H1 (cell line): ENCODE results near the gene TMC3. TPM values are rescaled to one million over a fixed set of nuclear protein-coding genes. Genes with fewer than 3 reads are reported as not detected.

ENCODE experiments used
- CTCF ChIA-PET: fragments of 300-600 bp; sonication (Branson Sonifier 250); formaldehyde crosslinking; loops from one replicate; lab custom pipeline; 2021; ENCODE audit not compliant: partially characterized antibody; lab: Charles Lee
- POLR2A ChIA-PET: fragments of 300-600 bp; sonication (Branson Sonifier 250); formaldehyde crosslinking; loops from one replicate; lab custom pipeline; 2021; ENCODE audit warnings: inconsistent platforms; ENCODE audit not compliant: partially characterized antibody; lab: Charles Lee
- DNase-seq, 2 experiments: peaks; one replicate each; pipeline versions ENCODE4 v3.0.0 to v3.0.0-alpha.2; 2010 to 2022; ENCODE audit warnings: low spot score in 2 of 2, low read depth in 1 of 2, mixed read lengths in 1 of 2
- FAIRE-seq: peaks from 2 replicates; lab custom pipeline; 2011; peaks lifted over from hg19 to GRCh38; lab: Jason Lieb, UNC
- H2AFZ ChIP-seq: 2 replicates; pipeline ENCODE4 v1.8.1; 2012; ENCODE audit warnings: low read length, inconsistent platforms
- H2AK5ac ChIP-seq: 2 replicates; pipeline ENCODE4 v1.6.1; 2013; ENCODE audit warnings: low read depth, low read length
- H2BK120ac ChIP-seq: replicated peaks from 2 replicates; pipeline ENCODE3; 2013; ENCODE audit warnings: low read depth, low read length, inconsistent platforms
- H2BK12ac ChIP-seq: 2 replicates; pipeline ENCODE4 v1.6.1; 2013; ENCODE audit warnings: low read depth, low read length
- H2BK15ac ChIP-seq: 2 replicates; pipeline ENCODE4 v1.6.1; 2013; ENCODE audit warnings: low read length
- H2BK20ac ChIP-seq: 2 replicates; pipeline ENCODE4 v1.6.1; 2013; ENCODE audit warnings: low read length
- H2BK5ac ChIP-seq: 2 replicates; pipeline ENCODE4 v1.6.1; 2013; ENCODE audit warnings: low read depth, low read length
- H3K14ac ChIP-seq: 2 replicates; pipeline ENCODE4 v1.6.1; 2013; ENCODE audit warnings: inconsistent platforms; ENCODE audit not compliant: insufficient read length
- H3K18ac ChIP-seq: 2 replicates; pipeline ENCODE4 v1.6.1; 2013; ENCODE audit warnings: low read length; ENCODE audit errors: extremely low read depth
- H3K23ac ChIP-seq: 2 replicates; pipeline ENCODE4 v1.6.1; 2013; ENCODE audit warnings: inconsistent platforms; ENCODE audit not compliant: insufficient read length
- H3K23me2 ChIP-seq: 2 replicates; pipeline ENCODE4 v1.6.1; 2013; ENCODE audit warnings: low read depth, low read length
- H3K27ac ChIP-seq: 2 replicates; pipeline ENCODE4 v1.6.1; 2011; ENCODE audit warnings: low read depth, low read length, inconsistent platforms
- H3K27me3 ChIP-seq, 4 experiments: replicated peaks in 1 of 4; 1 replicate in 1 of 4; 2 replicates in 3 of 4; pipeline versions ENCODE4 v1.6.1 to v1.8.1; 2011 to 2013; ENCODE audit warnings: low read length in 3 of 4, mild to moderate bottlenecking in 3 of 4, inconsistent platforms in 2 of 4, mixed read lengths in 2 of 4, moderate library complexity in 1 of 4; ENCODE audit not compliant: control insufficient read depth in 3 of 4, insufficient read depth in 3 of 4; ENCODE audit errors: extremely low read depth in 1 of 4
- H3K36me3 ChIP-seq, 4 experiments: 2 replicates each; pipeline versions ENCODE4 v1.6.1 to v1.8.1; 2011 to 2013; ENCODE audit warnings: mild to moderate bottlenecking in 4 of 4, low read length in 3 of 4, moderate library complexity in 2 of 4, control low read depth in 1 of 4, inconsistent platforms in 1 of 4; ENCODE audit not compliant: insufficient read depth in 4 of 4, control insufficient read depth in 2 of 4
- H3K4ac ChIP-seq: replicated peaks from 2 replicates; pipeline ENCODE3; 2013; ENCODE audit warnings: low read length, low read depth, mixed read lengths, inconsistent platforms; ENCODE audit not compliant: insufficient read length
- H3K4me1 ChIP-seq, 4 experiments: replicated peaks in 1 of 4; 1 replicate in 1 of 4; 2 replicates in 3 of 4; pipeline versions ENCODE4 v1.6.1 to v1.8.1; 2011 to 2013; ENCODE audit warnings: low read length in 3 of 4, inconsistent platforms in 2 of 4, mixed read lengths in 1 of 4; ENCODE audit not compliant: insufficient read depth in 4 of 4, control insufficient read depth in 3 of 4
- H3K4me2 ChIP-seq, 2 experiments: 2 replicates each; pipeline versions ENCODE4 v1.6.1 to v1.8.1; 2011 to 2013; ENCODE audit warnings: low read depth in 2 of 2, low read length in 2 of 2, control low read depth in 1 of 2, inconsistent platforms in 1 of 2, mild to moderate bottlenecking in 1 of 2; ENCODE audit not compliant: insufficient read depth in 1 of 2
- H3K4me3 ChIP-seq, 4 experiments: fragments of 200-600, 300-600 bp in 1 of 4; sonication (generic), shearing (Covaris generic), sonication (Bioruptor Twin) in 1 of 4; 2 replicates each; pipeline versions ENCODE4 v1.5.1 to v1.8.1; 2011 to 2016; ENCODE audit warnings: low read length in 4 of 4, low read depth in 3 of 4, control low read depth in 2 of 4, inconsistent platforms in 2 of 4, mild to moderate bottlenecking in 2 of 4, mixed read lengths in 1 of 4, moderate library complexity in 1 of 4; ENCODE audit not compliant: insufficient read depth in 2 of 4; ENCODE audit errors: extremely low read depth in 1 of 4
- H3K56ac ChIP-seq: replicated peaks from 2 replicates; pipeline ENCODE3; 2013; ENCODE audit warnings: low read depth, mild to moderate bottlenecking, mixed read lengths, low read length, inconsistent platforms; ENCODE audit not compliant: insufficient read length
- H3K79me1 ChIP-seq: 2 replicates; pipeline ENCODE4 v1.6.1; 2013; ENCODE audit warnings: low read depth, low read length, control low read depth
- H3K79me2 ChIP-seq, 2 experiments: 2 replicates each; pipeline versions ENCODE4 v1.6.1 to v1.8.1; 2012 to 2013; ENCODE audit warnings: low read length in 2 of 2, mild to moderate bottlenecking in 2 of 2, inconsistent platforms in 1 of 2; ENCODE audit not compliant: insufficient read depth in 2 of 2, control insufficient read depth in 1 of 2
- H3K9ac ChIP-seq, 4 experiments: replicated peaks in 1 of 4; 1 replicate in 1 of 4; 2 replicates in 3 of 4; pipeline versions ENCODE4 v1.6.1 to v1.8.1; 2011 to 2013; ENCODE audit warnings: low read depth in 3 of 4, low read length in 3 of 4, control low read depth in 2 of 4, mild to moderate bottlenecking in 2 of 4, moderate library complexity in 2 of 4, inconsistent platforms in 1 of 4; ENCODE audit errors: extremely low read depth in 1 of 4
- H3K9me3 ChIP-seq, 2 experiments: 2 replicates each; pipeline versions ENCODE4 v1.6.1 to v1.8.1; 2012 to 2013; ENCODE audit warnings: mild to moderate bottlenecking in 2 of 2, moderate library complexity in 2 of 2, control low read depth in 1 of 2, inconsistent platforms in 1 of 2, low read depth in 1 of 2, low read length in 1 of 2, mixed read lengths in 1 of 2; ENCODE audit not compliant: insufficient read depth in 2 of 2
- H4K20me1 ChIP-seq, 2 experiments: replicated peaks in 1 of 2; 2 replicates each; pipeline versions ENCODE3 to v1.8.1; 2011 to 2013; ENCODE audit warnings: inconsistent platforms in 2 of 2, low read length in 2 of 2, mild to moderate bottlenecking in 1 of 2; ENCODE audit not compliant: insufficient read depth in 2 of 2, control insufficient read depth in 1 of 2
- H4K5ac ChIP-seq: 2 replicates; pipeline ENCODE4 v1.6.1; 2013; ENCODE audit warnings: low read length, low read depth, mixed read lengths, inconsistent platforms; ENCODE audit not compliant: insufficient read length
- H4K8ac ChIP-seq: 2 replicates; pipeline ENCODE4 v1.8.0; 2013; ENCODE audit warnings: mild to moderate bottlenecking, moderate library complexity, low read length, inconsistent platforms; ENCODE audit not compliant: insufficient read depth; ENCODE audit errors: extremely low read depth
- H4K91ac ChIP-seq: replicated peaks from 2 replicates; pipeline ENCODE3; 2013; ENCODE audit warnings: low read length, mixed read lengths, inconsistent platforms; ENCODE audit not compliant: insufficient read length
- BACH1 ChIP-seq: IDR thresholded peaks from 2 replicates; pipeline ENCODE4 v1.6.1; 2012; ENCODE audit warnings: low read length, improper control_type of control experiment
- CHD2 ChIP-seq: IDR thresholded peaks from 2 replicates; pipeline ENCODE4 v1.6.1; 2012; ENCODE audit warnings: low read length, improper control_type of control experiment
- CTBP2 ChIP-seq: IDR thresholded peaks from 2 replicates; pipeline ENCODE4 v1.7.0; 2011; ENCODE audit warnings: borderline replicate concordance, mild to moderate bottlenecking, moderate library complexity, mixed read lengths, low read length; ENCODE audit not compliant: insufficient read depth, insufficient read length
- MAFK ChIP-seq: IDR thresholded peaks from 2 replicates; pipeline ENCODE4 v1.6.1; 2012; ENCODE audit warnings: low read depth, mild to moderate bottlenecking, improper control_type of control experiment, low read length
- TEAD4 ChIP-seq: IDR thresholded peaks from 2 replicates; pipeline ENCODE4 v1.6.1; 2012; ENCODE audit warnings: low read depth, low read length, inconsistent platforms, mixed read lengths
- WGBS, 2 experiments: shearing (Covaris generic) in 1 of 2; methylation state at CpG; one replicate each; pipeline versions ENCODE4 v1.1.6 to v1.1.7; 2013 to 2015; ENCODE audit warnings: low lambda C conversion rate in 2 of 2, mixed read lengths in 2 of 2, inconsistent platforms in 1 of 2, low coverage in 1 of 2, missing lambda C conversion rate in 1 of 2; ENCODE audit not compliant: insufficient replicate concordance in 2 of 2, insufficient coverage in 1 of 2, insufficient read length in 1 of 2; ENCODE audit errors: extremely low coverage in 1 of 2, missing lambda C conversion rate in 1 of 2; 5-methylcytosine and 5-hydroxymethylcytosine counted together
- polyA plus RNA-seq, 7 experiments: library from polyadenylated mRNA; depleted of rRNA in 3 of 7; stranded (reverse) in 5 of 7; unstranded in 2 of 7; fragments of >200 nt in 5 of 7; fragments of 200-250 nt in 2 of 7; gene quantifications; 1 replicate in 5 of 7; 2 replicates in 1 of 7; 4 replicates in 1 of 7; pipeline versions ENCODE4 v1.2.1 to v1.2.3, GENCODE V29; 2011 to 2013; ENCODE audit warnings: missing spikeins in 2 of 7, mixed read lengths in 2 of 7
- total RNA-seq: library from RNA; stranded (reverse); fragmentation: NEBNext Ultra II Directional; extraction: Animal tissue kit (Norgen Biotek cat#: 25700); gene quantifications from 2 replicates; pipeline ENCODE4 v1.2.1, GENCODE V29; 2021

TMC3 gene
- total and polyA plus RNA-seq, 2 of the 8 experiments (the other 6 are each of a cell fraction or from before 2014, with no cell fraction given) = not detected

- H3K79me1 ChIP-seq = no peaks in the 10 kb centered on the region
- no peak overlapping the region for H3K4me3 ChIP-seq
- H3K27me3 ChIP-seq = 0 out of 7 replicates have a peak, but pooled peaks cover 0 to 3% (median 0%) of the 10 kb centered on the region in 4 experiments
- no peak overlapping the region for H2BK120ac ChIP-seq
- no peak overlapping the region for H4K8ac ChIP-seq
- no peak overlapping the region for H2AFZ ChIP-seq
- H3K9ac ChIP-seq = no peak overlapping the region
- no peak overlapping the region for H2BK20ac ChIP-seq
- TF ChIP-seq CHD2 = no peak
- no peak for TF ChIP-seq CTBP2
- no peak for TF ChIP-seq TEAD4
- TF ChIP-seq MAFK = peak; percentile 91
- peak; percentile 84 for TF ChIP-seq BACH1
- H3K79me2 ChIP-seq = no peaks in the 10 kb centered on the region
- FAIRE-seq = no peak
- ChIA-PET POLR2A (no interaction called here), CTCF (interaction anchor here (0.7 to 2.9 kb wide), 10 partner anchors 10 to 171 kb away, joined by 3 to 13 read pairs (median 4); no protein-coding TSS in a partner anchor)
- H2BK15ac ChIP-seq = no peak overlapping the region
- peaks cover 6% of the 10 kb centered on the region; the same call in 1 of the 2 replicates for H3K23me2 ChIP-seq
- no peak overlapping the region for H3K23ac ChIP-seq
- H2AK5ac ChIP-seq = no peak overlapping the region
- H4K91ac ChIP-seq = no peak overlapping the region
- peaks cover 0 to 1% of the 10 kb centered on the region in 2 experiments for H4K20me1 ChIP-seq
- no peak overlapping the region for H3K27ac ChIP-seq
- no peak overlapping the region for H3K4ac ChIP-seq
- no peak overlapping the region for H2BK12ac ChIP-seq
- WGBS, 2 experiments = 92% methylated on average over 7 of the region's 7 CpGs; no CpG with 5 or more reads in 1 of the 2 experiments
- peaks cover 0 to 8% (median 1%) of the 10 kb centered on the region in 4 experiments; a peak in 5 of 7 replicates for H3K4me1 ChIP-seq
- no peak overlapping the region for H3K14ac ChIP-seq
- H3K18ac ChIP-seq = no peak overlapping the region
- H2BK5ac ChIP-seq = no peak overlapping the region
- no peak overlapping the region for H3K4me2 ChIP-seq
- no peaks in the 10 kb centered on the region for H3K36me3 ChIP-seq
- no peak overlapping the region for H4K5ac ChIP-seq
- H3K56ac ChIP-seq = no peak overlapping the region
- no peak for DNase-seq
- no peaks in the 10 kb centered on the region for H3K9me3 ChIP-seq
Observed at GRCh38 chr15:81326466-81327212, 47.4 kb downstream of the TMC3 start.
